Cardiac ventricle fibroblast (primary cell): Measurements from ENCODE around the gene IL17D. TPM values are rescaled to one million over a fixed set of nuclear protein-coding genes. Genes with fewer than 3 reads are reported as not detected.

Experiments
- total RNA-seq: library from RNA; depleted of rRNA; stranded (reverse); fragments of >200 nt; gene quantifications from 2 replicates; pipeline ENCODE4 v1.2.3, GENCODE V29; 2015

The IL17D gene, protein sequence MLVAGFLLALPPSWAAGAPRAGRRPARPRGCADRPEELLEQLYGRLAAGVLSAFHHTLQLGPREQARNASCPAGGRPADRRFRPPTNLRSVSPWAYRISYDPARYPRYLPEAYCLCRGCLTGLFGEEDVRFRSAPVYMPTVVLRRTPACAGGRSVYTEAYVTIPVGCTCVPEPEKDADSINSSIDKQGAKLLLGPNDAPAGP
- 4.3 and 5.8 TPM in 2 replicates for total RNA-seq

GRCh38 chr13:20702915-20703779 is at the start of gene IL17D:
TSS of gene IL17D (plus strand) at chr13:20703699. CDS start at chr13:20704002, 303 bp downstream.

Other genes starting within 250 kb of the IL17D start
- gene CRYL1, start 177.8 kb upstream of the IL17D start, total RNA-seq = 16.3 and 17.9 TPM in 2 replicates
- gene IFT88, start 136.5 kb upstream of the IL17D start, total RNA-seq = 9.3 and 9.9 TPM in 2 replicates
- gene EEF1AKMT1, start 70.3 kb downstream of the IL17D start, total RNA-seq = 8.1 and 10.3 TPM in 2 replicates
- gene XPO4, start 199.0 kb downstream of the IL17D start, total RNA-seq = 6.1 and 8.3 TPM in 2 replicates